ENCODE results near the gene RAB43.

The RAB43 gene

DNA sequence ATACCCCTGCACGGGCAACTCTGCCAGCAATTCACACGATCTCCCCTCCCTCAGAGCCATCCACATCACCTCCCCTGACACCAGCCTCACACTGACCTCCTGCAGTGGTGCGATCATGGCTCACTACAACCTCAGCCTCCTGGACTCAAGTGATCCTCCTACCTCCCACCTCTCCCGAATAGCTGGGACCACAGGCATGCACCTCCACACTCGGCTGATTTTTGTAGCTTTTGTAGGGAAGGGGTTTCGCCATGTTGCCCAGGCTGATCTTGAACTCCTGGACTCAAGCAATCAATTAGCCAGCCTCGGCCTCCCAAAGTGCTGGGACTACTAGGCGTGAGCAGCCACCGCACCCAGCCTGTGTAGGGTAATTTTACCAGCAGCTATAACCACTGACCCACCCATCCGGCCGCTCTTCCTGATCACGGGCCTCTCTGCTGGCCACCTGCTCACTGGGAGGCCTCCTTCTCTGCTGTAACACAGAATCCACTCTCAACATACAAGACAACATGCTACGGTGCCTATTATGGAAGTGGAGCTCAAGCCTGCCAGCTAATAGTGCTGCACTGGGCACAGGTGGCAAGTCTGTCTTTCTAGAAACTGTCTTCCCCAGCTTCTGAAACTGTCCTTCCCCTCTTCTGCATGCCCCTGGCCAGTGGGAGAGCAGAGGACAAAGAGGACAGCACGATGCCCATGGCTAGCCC is 56.4 kb downstream of the RAB43 start:
- no peak overlapping the region for H3K4me3 ChIP-seq (ENCODE audit: low read length)
- no peak for DNase-seq (ENCODE audit: low read depth, low spot score)

DNA sequence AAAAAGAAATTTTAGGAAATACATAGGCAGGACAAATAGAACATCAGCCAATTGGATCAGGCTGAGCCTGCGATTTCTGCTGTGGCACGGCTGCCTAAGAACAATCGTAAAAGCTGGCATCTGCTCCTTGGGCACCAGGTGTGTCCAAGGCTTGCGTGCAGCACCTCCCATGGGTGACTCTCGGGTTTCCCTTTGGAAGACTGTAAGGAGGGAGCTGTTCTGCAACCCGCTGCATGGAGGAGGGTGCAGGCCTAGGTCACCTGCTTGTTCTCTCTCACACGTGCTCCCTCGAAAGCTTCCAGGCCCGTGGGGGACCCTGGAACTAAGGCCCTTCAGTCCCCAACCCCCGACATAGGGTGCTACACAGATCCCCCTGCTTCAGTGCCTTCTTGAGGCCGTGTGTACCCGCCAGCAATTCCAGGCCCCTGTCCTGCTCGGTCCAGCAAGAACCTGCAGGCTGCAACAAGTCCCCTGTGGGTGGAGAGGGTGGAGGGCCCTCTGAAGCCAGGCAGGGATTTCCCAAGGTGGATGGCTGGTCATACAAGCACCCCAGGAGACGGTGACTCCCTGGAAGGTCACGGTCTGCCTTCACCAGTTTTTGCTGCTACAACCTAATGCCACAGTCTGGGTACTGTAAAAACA is 57.6 kb downstream of the RAB43 start:
- no peak overlapping the region for H3K4me3 ChIP-seq (ENCODE audit: low read length)
- DNase-seq (ENCODE audit: low read depth, low spot score): no peak

DNA sequence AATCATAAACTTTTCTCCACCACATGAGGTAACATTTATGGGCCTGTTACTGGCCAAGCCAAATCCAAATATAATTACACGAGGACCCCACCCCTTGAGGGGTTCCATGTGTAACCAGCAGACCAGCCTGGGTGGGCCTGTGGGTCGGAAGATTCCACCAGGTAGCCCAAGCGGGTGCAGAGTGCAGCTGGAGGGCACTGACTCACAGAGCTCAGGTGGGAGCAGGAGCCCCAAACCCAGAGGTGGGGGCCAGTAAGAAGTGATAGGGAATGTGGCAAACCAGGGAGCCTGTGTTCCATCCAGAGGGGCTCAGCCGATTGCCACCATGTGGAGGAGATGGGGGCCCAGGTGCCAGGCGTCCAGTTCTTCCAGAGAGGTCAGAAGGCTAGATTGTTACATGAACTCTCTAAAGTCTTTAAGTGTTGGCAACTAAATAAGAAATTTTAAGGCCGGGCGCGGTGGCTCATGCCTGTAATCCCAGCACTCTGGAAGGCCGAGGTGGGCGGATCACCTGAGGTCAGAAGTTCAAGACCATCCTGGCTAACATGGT is 58.4 kb downstream of the RAB43 start:
- H3K4me3 ChIP-seq (ENCODE audit: low read length): no peak overlapping the region
- DNase-seq (ENCODE audit: low read depth, low spot score): no peak

DNA sequence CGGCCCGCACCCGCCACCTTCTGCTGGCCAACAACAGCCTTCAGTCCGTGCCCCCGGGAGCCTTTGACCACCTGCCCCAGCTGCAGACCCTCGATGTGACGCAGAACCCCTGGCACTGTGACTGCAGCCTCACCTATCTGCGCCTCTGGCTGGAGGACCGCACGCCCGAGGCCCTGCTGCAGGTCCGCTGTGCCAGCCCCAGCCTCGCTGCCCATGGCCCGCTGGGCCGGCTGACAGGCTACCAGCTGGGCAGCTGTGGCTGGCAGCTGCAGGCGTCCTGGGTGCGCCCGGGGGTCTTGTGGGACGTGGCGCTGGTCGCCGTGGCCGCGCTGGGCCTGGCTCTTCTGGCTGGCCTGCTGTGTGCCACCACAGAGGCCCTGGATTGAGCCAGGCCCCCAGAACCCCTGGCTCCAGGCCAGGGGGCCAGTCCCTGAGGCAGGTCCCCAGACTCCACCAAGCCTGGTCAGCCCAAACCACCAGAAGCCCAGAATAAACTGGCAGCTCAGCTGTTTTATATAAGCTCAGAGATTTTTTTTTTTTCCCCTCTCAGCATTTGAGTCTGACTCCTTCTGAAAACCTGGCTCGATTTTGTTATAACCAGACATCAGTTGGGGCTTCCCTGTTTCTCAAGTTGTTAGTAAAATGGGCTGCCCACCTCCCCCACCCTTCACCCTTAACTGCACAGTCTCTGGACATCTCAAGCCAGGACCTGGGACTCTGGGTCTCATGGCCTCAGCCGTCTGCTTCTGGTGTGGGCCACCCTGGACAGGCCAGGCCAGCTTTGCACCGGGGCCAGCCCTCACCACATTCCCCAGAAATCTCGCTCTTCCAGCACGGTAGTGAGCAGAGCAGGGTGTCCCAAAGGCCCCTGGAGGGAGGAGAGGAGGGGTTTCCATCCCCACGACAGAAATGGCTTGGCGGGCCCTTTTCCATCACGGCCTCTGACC is 59.4 kb downstream of the RAB43 start:
- no peak overlapping the region for H3K4me3 ChIP-seq (ENCODE audit: low read length)
- no peak for DNase-seq (ENCODE audit: low read depth, low spot score)

DNA sequence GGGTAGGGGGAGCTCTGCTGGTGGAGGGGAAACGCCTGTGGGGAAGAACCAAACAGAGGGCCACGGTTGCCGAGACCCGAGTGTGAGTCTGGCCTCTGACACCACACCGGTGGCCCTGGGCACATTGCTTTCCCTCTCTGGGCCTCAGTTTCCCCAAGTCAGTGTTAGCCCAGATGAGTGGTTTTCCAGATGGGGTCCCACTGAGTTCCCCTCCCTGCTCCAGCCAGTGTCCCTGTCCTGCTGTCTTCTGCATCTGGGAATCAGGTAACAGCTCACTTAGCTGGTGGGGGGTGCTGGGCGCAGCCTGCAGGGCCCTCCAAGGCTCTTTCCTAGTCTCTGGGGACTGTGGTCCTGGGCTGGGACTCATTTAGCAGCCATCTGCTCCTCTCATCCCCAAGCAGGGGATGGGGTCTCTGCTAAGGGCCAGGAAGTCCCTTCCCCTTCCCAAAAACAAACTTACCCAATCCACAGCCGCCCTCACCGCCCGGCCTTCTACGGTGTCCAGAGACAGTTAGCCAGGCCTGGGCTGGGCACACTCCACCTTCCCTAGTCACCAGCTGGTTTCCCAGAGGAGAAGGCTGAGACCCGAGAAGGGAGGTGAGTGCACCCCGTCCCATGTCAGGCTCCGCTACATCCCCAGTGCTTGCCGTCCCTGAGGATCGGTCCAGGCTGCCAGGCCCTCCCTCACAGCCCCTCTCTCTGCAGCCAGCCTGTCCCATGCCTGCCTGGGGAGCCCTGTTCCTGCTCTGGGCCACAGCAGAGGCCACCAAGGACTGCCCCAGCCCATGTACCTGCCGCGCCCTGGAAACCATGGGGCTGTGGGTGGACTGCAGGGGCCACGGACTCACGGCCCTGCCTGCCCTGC is 60.3 kb downstream of the RAB43 start:
- no peak for DNase-seq (ENCODE audit: low read depth, low spot score)
- H3K4me3 ChIP-seq (ENCODE audit: low read length): no peak overlapping the region

DNA sequence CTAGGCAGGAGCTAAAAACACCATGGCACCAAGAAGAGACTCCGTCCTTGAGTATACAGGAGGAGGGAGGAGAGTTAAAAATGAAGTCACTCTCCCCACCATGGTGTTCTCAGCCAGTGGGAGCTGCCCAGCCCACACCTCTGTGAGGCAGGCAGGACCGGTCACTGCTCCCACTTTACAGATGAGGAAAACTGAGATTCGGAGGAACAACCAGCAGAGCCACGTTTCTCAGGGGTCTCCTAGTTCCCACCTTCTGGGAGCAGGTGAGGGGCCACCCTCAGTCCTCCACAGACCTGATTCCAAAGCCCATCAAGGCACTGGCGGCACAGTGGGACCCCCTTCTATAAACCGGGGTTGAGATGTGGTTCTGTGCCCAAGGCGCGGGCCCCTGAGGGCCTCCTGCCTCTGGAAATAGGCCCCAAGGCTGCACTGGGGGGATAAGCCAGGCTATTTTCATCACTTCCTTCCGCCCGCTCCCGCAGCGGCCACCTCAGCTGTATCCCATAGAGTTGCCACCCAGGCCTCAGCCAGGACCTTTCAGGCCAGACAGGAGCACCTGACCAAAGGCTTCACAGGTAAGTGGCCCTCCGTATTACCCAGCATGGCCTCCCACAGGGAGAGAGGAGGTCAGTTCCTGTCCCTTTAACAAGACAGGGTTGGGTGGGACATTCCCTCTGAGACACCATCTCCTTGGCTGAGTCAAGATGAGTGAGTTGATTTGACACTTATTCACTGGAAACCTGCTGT is 61.2 kb downstream of the RAB43 start, which contains the start of gene GP9:
Gene GP9, plus strand, starts transcription at position 504 of the 747 bp plus-strand sequence. CDS start 961 bp downstream, outside the sequence.
- no peak for DNase-seq (ENCODE audit: low read depth, low spot score)
- no peak within 1 kb of the TSS for H3K4me3 ChIP-seq (ENCODE audit: low read length)

DNA sequence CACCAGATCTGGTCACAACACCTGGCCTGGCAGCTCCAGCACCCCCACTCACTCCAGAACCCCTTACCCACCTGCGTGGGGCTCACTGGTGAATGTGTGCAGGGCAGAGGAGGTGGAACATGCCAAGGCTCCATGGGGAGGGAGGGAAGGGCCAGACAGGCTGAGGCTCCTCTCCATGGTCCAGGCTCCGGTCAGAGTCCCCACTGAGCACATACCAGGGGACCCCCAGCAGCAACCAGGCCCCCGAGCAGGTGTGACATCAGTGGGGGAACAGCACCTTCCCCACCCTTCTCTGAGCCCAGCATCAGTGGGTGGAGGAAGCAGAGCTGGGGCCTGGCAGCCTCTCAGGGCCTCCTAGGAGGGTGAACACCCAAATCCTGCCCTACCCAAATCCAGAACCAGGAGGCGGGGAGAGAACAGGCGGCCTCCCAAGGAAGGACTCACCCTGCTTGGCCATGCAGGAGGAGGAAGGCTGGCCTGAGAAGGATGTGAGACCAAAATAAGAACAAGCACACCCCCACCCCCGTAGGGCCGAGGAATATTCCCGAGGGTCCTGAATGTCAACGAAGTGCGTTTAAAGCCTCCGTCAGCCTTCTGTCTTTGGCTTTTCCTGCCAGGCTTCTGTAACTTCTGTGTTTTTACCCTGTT is 62.2 kb downstream of the RAB43 start:
- no peak overlapping the region for H3K4me3 ChIP-seq (ENCODE audit: low read length)
- DNase-seq (ENCODE audit: low read depth, low spot score): no peak

DNA sequence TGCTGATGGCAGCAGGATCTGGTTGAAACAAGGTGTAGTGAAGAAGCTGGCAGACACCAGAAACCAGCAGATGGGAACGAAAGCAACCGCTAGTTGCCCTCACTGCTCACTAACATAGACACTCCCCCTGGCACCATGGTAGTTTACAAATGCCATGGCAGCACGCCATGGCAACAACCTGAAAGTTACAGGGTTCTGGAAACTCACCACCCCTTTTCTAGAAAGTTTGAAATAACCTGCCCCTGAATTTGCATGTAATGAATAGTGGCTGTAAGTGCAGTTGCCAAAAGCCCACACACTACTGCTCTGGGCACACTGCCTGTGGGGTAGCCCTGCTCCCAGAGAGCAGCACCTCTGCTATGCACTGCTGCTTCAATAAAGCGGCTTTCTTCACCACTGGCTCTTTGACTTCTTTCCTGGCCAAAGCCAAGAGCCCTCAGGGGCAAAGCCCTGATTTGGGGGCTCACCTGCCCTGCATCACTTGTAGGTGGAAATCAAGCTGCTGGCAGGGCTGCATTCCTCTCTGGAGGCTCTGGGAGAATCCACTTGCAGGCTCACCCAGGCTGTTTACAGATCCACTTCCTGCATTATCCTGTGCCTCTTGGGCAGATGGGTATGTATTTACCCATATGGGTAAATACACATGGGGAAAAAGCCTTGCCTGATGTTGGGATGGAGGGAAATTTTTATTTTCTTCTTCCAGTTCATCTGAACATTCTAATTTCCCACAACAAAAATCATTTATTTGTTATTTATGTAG is 63.0 kb downstream of the RAB43 start:
- no peak overlapping the region for H3K4me3 ChIP-seq (ENCODE audit: low read length)
- DNase-seq (ENCODE audit: low read depth, low spot score): no peak

DNA sequence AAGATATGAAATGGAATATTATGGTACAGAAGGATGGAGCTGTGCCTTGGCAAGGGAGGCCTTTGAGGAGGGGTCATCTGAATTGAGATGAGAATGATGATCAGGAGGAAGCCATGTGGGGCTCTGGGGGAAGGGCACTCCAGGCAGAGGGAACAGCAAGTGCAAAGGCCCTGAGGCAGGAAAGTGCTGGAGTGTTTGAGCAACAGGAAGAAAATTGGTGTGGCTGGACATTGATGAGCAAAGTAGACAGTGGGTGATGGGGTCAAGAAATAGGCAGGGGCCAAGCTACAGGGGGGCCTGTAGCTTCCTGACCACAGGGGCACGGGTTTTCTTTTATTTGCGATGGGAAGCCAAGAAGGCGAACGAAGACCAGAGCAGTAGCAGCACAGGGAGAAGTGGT is 64.4 kb downstream of the RAB43 start:
- H3K4me3 ChIP-seq (ENCODE audit: low read length): no peak overlapping the region
- no peak for DNase-seq (ENCODE audit: low read depth, low spot score)

DNA sequence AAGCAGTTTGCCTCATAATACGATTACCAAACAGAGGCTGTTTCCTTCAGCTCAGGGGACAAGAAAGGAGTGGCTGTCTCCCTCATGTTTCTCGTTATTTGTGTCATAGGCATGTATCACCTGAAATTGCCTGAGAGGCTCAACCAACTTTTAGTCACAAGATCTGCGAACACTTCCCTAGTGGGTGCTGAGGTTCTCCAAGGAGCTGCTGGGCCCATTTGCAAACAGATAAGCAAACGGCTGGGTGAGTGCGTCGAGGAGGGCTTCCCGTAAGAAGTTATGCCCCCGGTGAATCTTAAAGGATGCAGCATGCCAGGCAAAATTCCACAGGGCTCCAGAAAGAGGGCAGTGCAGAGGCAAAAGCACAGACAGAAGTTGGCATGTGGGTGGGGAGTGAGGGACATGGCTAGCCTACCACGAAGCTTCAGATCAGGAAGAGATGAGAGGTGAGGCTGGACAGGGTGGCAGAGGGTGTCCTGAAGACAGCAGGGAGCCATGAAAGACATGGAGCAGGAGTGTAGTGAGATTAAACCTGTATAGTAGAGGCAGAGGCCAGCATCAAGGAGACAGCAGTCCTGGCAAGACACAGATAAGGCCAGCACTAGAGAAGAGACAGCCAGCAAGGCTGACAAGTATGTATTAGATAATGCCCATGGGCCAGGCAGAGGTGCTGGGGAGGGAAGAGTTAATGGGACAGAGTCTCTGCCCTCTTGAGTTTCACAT is 65.0 kb downstream of the RAB43 start:
- no peak overlapping the region for H3K4me3 ChIP-seq (ENCODE audit: low read length)
- no peak for DNase-seq (ENCODE audit: low read depth, low spot score)

DNA sequence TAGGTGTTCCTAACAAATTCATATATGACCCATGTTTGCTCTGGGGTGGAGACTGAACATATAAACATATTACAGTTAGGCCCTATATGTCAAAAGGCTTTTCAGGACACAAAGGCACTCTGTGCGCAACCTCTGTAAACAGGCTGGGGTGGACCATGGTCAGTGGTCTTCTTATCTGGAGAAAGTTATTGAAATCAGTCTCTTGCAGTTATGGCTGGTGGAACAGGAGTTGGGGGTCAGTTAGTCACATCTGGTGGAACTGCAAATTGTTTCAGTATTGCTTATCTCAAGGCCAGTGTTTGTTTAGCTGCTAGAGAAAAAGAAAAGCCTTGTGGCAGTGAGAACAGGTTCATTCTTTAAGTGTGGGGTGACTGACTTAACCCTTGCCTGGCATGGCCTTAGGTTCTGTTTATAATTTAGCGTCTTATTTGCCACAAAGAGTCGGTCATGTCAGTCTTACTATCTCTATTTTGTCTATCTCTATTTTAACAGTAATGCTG is 66.9 kb downstream of the RAB43 start:
- DNase-seq (ENCODE audit: low read depth, low spot score): no peak
- no peak overlapping the region for H3K4me3 ChIP-seq (ENCODE audit: low read length)

DNA sequence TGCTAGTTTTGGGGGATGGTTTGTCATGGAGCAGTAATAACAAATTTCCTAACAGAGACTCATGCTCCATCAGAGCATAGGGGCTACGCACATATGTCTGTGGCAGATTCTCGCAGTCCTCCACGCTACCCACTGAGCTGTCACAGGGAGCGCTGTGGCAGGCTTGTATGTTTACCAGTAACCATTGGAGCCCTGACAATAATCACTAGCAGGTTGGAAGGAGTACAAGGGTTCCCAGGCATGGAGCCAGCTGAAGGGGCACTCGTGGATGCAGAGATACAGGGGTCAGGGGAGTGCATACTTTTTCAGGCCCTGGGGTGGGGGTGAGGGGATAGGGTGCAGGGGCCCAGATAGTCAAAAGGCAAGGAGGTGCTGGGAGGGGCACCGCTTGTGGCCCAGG is 68.9 kb downstream of the RAB43 start:
- no peak overlapping the region for H3K4me3 ChIP-seq (ENCODE audit: low read length)
- no peak for DNase-seq (ENCODE audit: low read depth, low spot score)

DNA sequence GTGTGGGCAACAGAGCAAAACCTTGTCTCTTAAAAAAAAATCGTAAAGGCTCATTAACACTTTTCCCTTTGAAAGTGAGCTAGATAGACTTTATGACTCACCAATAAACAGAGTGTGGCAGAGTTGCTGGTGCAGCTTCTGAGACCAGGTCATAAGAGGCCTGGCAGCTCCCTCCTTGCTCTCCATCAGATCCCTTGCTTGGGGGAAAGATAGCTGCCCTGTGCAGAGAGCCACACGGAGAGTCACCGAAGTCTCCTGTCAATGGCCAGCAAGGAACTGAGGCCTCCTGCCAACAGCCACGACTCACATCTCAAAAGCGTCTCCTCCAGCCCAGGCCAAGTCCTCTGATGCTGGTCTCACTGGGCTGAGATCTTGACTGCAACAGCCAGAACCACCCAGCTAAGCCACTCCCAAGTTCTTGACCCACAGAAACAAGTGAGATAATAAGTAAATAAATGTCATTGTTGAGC is 69.7 kb downstream of the RAB43 start:
- no peak overlapping the region for H3K4me3 ChIP-seq (ENCODE audit: low read length)
- DNase-seq (ENCODE audit: low read depth, low spot score): no peak

DNA sequence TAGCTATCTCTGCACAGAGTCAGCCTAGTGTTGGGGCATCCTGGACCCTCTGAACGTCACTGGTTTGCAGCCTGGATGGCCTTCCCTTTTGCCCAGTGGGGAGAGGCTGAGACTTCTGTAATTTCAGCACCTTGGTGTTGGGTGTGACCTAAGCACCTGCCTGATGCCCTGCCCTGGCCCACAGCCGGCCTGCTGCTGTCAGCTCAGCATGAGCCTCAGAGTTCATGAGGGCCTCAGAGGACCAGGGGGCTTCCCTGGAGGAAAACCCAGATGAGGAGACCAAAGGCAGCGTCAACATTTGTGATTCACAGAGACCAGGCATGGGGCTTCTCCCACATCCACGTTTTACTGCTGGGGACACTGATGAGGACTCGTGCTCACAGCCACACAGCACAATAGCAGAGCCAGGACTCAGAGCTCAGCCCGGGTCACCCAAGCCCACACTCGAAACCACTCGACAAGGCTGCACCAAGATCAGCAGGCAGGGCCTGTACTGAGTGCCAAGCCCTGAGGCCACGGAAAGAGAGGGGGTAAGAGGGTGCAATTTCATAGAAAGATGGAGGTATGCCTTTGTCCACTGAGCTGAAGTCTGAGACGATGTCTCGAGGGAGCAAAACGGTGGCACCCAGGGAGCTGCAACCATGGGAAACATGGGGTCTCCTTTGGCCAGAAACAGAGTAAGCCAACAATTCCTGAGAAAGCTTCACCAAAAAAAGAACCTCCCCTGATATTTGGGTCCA is 70.9 kb downstream of the RAB43 start:
- no peak overlapping the region for H3K4me3 ChIP-seq (ENCODE audit: low read length)
- no peak for DNase-seq (ENCODE audit: low read depth, low spot score)

DNA sequence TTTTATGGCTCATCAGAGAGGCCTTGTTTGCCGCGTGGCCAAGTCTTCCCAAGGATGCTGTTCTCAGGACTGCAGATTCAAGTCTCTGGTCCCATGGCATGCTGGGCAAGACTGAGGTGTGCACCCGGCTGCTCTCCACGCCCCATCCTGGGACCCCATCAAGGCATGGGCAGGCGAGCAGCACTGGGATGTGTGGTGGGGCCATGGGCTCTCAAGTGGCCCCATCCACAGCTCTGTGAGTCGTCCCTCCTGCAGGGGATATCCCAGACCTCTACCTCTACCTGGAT is 74.1 kb downstream of the RAB43 start:
- no peak overlapping the region for H3K4me3 ChIP-seq (ENCODE audit: low read length)
- DNase-seq (ENCODE audit: low read depth, low spot score): no peak

Measured in Jurkat, Clone E6-1 (cell line).